Measurements from ENCODE around the gene MAVS.

MAVS gene

DNA sequence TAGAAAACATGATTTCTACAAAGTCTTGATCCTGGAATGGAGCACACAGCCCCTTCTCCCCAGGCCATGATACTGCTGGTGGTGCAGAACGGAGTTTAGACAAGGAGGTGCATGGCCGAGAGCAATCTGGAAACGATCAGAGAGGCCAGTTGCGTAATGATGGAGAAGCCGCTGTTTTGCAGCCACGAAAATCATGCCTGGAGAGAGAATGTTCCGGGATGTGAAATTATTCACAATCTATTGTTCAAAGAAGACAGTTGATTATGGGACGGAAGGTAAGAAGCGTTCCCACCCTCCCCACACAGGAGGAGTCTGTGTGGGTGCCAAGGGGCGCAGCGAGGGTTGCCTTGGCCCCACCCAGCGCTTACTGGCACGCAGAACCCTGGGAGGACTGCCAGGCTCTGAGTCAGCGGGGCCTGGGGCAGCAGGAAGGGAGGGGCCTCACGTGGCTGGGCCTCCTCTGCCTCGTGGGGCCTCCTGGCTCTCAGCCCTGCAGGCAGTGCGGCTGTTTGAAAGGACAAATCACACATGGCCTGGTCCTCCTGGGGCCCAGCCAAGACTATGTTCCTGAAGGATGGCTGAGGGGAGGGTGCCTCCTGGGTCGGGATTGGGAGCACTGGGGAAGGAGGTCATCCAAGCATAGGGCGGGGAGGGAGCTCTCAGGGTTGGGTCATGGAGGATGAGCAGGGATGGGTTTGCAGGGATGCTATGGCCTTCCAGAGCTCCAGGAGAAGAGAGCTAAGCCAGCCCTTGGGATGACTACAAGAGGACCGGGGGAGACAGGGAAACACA lies 35.0 kb upstream of the MAVS start:
- H3K27ac ChIP-seq, result peak overlapping the region; percentile 84
- in situ Hi-C loops (cut with HindIII; ENCODE audit: low pct_ligation_motif_present, low sequenced_read_pairs), result no loop called here

GRCh38 chr20:3812259-3812681 lies 34.4 kb upstream of the MAVS start:
- Histone ChIP-seq H3K4me3 (ENCODE audit: low read depth, low read length) (no peak overlapping the region), H3K36me3 (replicated peaks) (no peaks in the 10 kb centered on the region), H3K27ac (peak overlapping the region; percentile 84), H3K27me3 (replicated peaks) (no peaks in the 10 kb centered on the region)
- no peak for DNase-seq
- in situ Hi-C loops (cut with HindIII; ENCODE audit: low pct_ligation_motif_present, low sequenced_read_pairs), result no loop called here
- no peak for TF ChIP-seq CTCF (IDR thresholded peaks at IDR 0.05; ENCODE audit: low read depth, low read length, missing control alignments)

More for the DNA sequence above, 35.0 kb upstream of the MAVS start:
- no peak for TF ChIP-seq CTCF (IDR thresholded peaks at IDR 0.05; ENCODE audit: low read depth, low read length, missing control alignments)
- DNase-seq, result peak; percentile 95
- H3K4me3 ChIP-seq (ENCODE audit: low read depth, low read length), result peak overlapping the region; percentile 40
- no peaks in the 10 kb centered on the region for H3K36me3 ChIP-seq (replicated peaks)
- no peaks in the 10 kb centered on the region for H3K27me3 ChIP-seq (replicated peaks)

- Histone ChIP-seq H3K36me3 (replicated peaks) (no peaks in the 10 kb centered on the region), H3K27me3 (replicated peaks) (no peaks in the 10 kb centered on the region), H3K4me3 (ENCODE audit: low read depth, low read length) (no peak overlapping the region), H3K27ac (no peak overlapping the region)
- no peak for DNase-seq
- in situ Hi-C loops (cut with HindIII; ENCODE audit: low pct_ligation_motif_present, low sequenced_read_pairs), result no loop called here
- no peak for TF ChIP-seq CTCF (IDR thresholded peaks at IDR 0.05; ENCODE audit: low read depth, low read length, missing control alignments)
Measured at GRCh38 chr20:3812975-3813847, 33.4 kb upstream of the MAVS start.

DNA sequence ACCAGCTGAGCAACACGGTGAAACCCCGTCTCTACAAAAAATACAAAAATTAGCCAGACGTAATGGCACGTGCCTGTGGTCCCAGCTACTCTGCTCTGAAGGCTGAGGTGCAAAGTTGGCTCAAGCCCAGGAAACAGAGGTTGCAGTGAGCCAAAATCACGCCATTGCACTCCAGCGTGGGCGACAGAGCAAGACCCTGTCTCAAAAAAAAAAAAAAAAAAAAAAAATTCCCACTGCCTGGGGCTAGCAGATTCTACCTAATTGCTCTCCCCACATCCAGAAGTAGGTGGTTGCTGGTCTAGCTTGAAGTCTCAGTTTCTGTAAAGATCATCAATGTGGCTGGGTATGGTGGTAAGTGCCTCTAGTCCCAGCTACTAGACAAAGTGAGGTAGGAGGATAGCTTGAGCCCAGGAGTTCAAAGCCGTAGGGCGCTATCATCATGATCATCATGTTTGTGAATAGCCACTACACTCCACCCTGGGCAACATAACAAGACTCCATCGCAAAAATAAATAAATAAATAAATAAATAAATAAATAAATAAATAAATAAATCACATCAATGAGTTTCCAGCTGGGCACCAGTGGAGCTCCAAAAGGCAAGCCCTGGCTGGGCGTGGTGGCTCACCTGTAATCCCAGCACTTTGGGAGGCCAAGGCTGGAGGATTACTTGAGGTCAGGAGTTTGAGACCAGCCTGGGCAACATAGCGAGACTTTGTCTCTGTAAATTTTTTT lies 32.6 kb upstream of the MAVS start:
- no peaks in the 10 kb centered on the region for H3K36me3 ChIP-seq (replicated peaks)
- no peak for DNase-seq
- in situ Hi-C loops (cut with HindIII; ENCODE audit: low pct_ligation_motif_present, low sequenced_read_pairs), result no loop called here
- no peak overlapping the region for H3K4me3 ChIP-seq (ENCODE audit: low read depth, low read length)
- H3K27ac ChIP-seq, result no peak overlapping the region
- TF ChIP-seq CTCF (IDR thresholded peaks at IDR 0.05; ENCODE audit: low read depth, low read length, missing control alignments), result no peak
- H3K27me3 ChIP-seq (replicated peaks), result no peaks in the 10 kb centered on the region

DNA sequence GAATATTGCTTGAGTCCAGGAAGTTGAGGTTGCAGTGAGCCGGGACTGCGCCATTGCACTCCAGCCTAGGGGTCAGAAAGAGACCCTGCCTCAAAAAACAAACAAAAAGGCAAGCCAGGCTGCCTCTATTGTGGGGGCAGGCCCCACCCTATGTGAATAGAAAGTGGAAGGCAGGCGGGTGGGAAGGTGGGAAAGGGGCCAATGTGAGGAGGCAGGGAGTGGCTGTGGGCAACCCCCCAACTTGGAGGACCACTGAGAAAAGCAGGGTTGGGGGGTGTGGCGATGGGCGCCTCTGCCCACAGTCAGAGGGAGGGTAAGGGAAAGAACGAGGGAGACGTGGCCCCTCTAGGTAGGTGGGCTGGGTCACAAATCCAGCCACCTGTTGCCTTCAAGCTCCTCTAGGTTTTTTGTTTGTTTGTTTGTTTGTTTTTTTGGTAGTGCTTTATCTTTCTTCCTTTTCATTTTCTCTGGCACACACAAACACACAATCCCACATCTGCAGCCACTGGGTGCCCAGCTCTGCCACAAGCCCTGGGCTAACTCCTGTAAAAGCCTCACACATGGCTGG lies 31.6 kb upstream of the MAVS start:
- no peak for DNase-seq
- Histone ChIP-seq H3K4me3 (ENCODE audit: low read depth, low read length) (no peak overlapping the region), H3K36me3 (replicated peaks) (no peaks in the 10 kb centered on the region), H3K27ac (no peak overlapping the region), H3K27me3 (replicated peaks) (no peaks in the 10 kb centered on the region)
- in situ Hi-C loops (cut with HindIII; ENCODE audit: low pct_ligation_motif_present, low sequenced_read_pairs), result no loop called here
- no peak for TF ChIP-seq CTCF (IDR thresholded peaks at IDR 0.05; ENCODE audit: low read depth, low read length, missing control alignments)
